HG03354 (cell line): ENCODE data around the gene SUGCT.

ENCODE experiments used
- ATAC-seq: cut with Tn5 transposase; IDR thresholded peaks from one replicate; pipeline ENCODE4 v1.9.1; 2021; ENCODE audit warnings: mild to moderate bottlenecking; ENCODE audit not compliant: unreplicated experiment, poor library complexity, severe bottlenecking

The SUGCT gene

GRCh38 chr7:40542982-40543741 is 408.4 kb downstream of the SUGCT start:
- no peak for ATAC-seq

DNA sequence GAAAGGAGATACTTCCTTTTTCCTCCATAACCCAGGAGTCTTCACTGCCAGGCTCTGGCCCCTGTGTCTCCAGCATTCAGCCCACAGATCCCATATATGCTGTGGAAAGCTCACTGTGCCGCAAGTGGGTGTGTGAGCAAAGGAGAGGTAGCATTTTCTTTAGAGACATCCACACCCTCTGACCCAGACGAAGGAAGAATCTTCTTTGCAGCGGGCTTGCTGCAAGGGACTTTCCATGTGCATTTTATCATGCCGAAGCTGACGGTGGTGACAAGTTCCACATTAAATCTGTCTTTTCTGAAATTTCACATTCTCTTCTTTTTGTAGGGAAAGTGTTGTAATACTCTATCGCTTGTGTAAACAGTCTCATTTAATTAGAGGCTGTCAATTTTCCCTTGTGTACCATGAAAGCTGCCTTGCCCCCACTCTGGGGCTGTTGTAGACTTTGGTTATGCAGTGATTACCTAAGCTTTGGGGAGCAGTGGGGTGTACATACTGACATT is 409.5 kb downstream of the SUGCT start:
- no peak for ATAC-seq

GRCh38 chr7:40544871-40545303 is 410.1 kb downstream of the SUGCT start:
- ATAC-seq, result no peak

- ATAC-seq, result no peak
Measured at GRCh38 chr7:40545739-40546138, 410.9 kb downstream of the SUGCT start.

GRCh38 chr7:40546616-40547501 is 412.1 kb downstream of the SUGCT start:
- no peak for ATAC-seq

GRCh38 chr7:40549372-40550039 is 414.7 kb downstream of the SUGCT start:
- ATAC-seq, result no peak

GRCh38 chr7:40551685-40552576 is 417.1 kb downstream of the SUGCT start:
- ATAC-seq, result peak; percentile 83

GRCh38 chr7:40560672-40561071 is 425.9 kb downstream of the SUGCT start:
- no peak for ATAC-seq

GRCh38 chr7:40566879-40567278 is 432.1 kb downstream of the SUGCT start:
- ATAC-seq, result no peak

DNA sequence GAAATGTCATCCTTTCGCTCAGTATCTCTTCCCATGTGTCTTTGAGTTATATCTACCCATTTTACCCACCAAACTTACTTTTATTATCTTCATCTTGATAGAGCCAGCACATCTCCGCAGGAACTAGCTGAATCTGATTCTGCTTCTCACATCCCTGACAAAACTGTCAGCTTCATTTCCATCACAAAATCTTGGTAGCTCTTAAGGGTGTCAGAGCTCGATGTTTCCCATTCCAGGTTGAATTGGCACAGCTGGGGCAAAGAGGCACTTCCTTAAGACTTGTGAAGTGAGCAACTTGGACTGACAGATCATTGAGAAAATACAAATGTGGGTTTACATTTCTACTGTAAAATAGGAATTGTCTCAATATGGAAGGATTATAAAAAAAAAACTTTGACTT is 434.5 kb downstream of the SUGCT start:
- no peak for ATAC-seq

DNA sequence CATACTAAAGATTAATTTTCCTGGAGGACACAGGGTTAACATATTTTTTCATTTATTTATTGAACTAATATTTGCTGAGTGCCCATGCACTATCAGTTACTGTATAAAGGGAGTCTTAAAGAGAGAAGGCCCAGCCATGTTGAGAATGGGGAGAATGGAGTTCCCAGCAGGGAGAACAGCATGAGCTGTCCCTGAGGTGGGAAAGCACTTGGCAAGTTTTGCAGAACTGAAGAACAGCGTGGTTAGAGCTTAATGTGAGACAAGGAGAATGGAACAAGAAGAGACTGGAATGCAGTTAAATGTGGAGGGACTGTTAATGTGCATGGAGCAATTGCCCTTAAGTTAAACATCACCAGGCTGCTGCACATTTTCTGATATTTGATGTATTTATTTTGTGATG is 435.4 kb downstream of the SUGCT start:
- ATAC-seq, result no peak

DNA sequence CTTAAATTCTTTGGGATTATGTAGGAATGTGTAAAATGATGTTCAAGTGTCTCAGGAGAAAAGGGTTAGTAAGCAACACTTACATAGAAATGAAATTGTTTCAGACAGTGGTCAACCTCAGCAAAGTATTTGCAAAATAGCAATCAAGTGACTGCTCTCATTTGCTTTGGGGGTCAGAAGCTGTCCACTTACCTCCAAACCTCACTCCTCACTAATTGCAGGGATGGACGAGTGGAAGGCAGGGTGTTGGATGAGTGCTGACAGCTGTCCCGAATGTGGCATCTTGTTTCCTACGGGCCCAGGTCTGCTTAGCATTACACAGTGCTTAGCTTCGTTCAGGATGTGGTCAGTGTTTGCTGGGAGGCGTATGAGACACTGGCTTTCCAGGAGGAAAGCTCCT is 437.0 kb downstream of the SUGCT start:
- ATAC-seq, result no peak

DNA sequence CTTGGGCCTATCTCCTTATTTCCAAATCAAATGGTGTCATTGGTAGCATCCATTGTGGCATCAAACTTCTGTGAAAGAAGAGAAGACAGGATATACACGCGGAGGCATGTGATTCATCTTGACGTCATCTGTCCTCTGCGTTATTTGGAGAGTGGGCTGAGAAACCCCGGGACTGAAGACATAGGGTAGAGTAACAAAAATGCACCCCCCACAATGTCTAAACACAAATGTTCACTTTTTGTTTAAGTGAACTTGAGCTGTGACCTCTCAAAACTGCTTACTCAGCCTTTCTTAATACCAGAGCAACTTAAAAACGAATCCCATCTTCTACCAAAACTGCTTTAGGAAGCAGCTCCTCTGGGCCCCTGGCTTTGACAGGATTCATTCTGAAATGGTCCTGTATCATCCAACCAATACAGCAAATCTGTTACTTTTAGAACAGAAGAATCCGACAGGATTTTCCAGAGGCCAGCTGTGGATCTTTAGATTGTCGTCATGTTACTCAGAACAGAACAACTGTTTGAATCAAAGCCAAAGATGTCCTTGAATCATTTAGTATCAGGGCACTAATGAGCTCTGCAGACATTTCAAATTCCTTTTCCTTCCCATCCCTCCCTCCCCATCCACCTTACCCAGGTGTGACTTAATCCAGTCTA is 438.1 kb downstream of the SUGCT start:
- ATAC-seq, result no peak

DNA sequence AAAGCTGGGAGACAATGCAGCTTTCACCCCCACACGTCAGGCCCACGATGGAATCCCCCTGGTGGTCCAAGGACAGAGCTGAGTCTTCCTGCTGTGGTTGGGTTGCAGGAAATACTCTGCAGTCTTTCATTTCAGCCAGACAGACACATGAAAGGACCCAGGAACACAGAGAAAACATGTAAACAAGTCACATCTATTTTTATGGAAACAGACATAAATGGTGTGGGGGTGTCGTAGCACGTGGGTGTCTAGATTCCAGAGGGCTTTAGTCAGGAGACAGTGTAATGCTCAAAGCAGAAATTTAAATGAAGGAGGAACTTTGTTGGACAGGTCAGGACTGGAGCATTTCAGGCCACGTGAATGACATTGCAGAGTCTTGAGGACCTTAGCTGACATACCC is 444.6 kb downstream of the SUGCT start:
- ATAC-seq, result no peak

- no peak for ATAC-seq
Measured at GRCh38 chr7:40580776-40581175, 446.0 kb downstream of the SUGCT start.

- no peak for ATAC-seq
Measured at GRCh38 chr7:40582539-40582938, 447.7 kb downstream of the SUGCT start.

DNA sequence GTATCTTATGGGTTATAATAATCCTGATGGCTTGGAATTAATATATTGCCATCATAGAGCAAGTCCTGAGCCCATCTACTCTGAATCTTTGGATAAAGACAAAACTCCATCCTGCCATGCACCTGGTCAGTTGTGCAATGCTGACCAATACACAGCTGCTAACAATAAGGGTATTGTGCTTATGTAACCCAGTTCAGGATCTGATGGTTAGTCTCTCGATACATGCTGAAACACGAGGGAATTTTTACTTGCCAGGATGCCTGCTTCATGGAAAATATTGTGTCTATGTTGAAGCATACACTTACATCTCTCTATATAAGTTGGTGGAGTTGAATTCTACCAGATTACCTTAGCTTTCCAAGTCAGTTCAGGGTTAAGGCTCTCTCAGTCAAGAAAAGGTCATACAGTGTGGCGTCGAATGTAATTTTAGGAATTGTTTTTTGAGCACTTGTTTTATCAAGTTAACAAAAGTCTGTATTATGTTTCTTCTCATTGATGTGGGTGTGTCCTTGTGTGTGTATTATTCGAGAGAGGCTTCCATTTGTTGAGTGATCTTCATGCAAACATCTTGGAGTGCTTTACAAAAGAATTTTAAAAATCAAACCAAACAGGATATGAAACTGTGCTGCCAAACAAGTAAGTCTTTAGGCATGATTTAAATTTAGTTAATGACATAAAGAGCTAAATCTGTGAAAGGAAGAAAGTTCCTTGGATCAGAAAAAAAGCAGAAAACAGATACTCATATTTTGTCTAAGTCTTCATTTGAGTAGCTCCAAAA is 449.1 kb downstream of the SUGCT start:
- ATAC-seq, result no peak
